HG02763 (cell line): ENCODE measurements around the gene PEX3.
"Not testable (repeated sequence)": the region's sequence is repeated elsewhere in the genome, so short reads cannot be mapped to it uniquely, and the experiment has no call there.

ENCODE experiments used
- ATAC-seq: cut with Tn5 transposase; IDR thresholded peaks from one replicate; pipeline ENCODE4 v1.9.1; 2021; ENCODE audit warnings: mild to moderate bottlenecking, moderate library complexity; ENCODE audit not compliant: unreplicated experiment

The PEX3 gene

DNA sequence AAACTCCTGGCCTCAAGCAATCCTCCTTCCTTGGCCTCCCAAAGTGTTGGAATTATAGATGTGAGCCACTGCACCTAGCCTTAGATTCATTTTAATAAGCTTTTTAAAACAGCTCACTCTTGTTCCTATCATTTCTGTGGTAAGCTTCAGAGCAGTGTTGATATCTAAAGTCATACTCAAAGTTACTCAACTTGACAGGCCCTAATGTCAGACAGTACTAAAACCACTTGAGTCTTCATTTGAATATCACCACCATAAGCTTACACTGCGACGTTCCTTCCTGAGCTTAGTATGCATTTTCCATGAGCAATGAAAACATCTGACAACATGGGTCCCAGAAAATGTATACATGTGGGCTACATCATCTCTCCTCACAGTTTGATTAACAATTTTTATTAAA is 54.9 kb downstream of the PEX3 start:
- no peak for ATAC-seq

DNA sequence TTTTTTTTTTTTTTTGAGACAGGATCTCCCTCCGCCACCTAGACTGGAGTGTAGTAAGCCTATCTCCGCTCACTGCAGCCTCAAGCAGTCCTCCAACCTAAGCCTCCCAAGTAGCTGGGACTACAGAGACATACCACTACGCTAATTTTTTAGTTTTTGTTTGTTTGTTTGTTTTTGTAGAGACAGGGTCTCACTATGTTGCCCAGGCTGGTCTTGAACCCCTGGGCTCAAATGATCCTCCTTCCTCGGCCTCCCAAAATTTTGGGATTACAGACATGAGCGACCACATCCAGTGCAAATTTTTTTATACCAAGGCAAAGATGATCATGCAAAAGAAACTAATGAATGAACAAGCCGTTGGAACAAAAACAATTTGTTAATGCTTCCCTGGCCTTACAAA is 55.6 kb downstream of the PEX3 start:
- ATAC-seq, result no peak

DNA sequence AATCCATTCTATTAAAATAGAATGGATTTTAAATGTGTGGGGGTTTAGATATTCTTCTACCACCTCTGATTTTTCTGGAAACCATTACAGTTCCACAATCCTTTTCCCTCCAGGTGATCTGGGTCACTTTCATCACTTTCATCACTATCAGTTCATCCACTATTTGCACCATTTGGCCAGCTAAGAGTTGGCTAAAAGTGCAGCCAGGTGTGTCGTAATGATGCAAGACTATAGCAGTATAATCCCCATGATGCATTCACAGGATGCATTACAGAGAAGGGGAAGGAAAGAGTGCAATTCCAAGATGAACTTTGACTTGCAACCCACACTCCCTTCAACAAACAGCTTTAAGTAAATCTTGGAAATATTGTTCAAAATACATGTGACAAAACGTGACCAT is 56.0 kb downstream of the PEX3 start:
- no peak for ATAC-seq

DNA sequence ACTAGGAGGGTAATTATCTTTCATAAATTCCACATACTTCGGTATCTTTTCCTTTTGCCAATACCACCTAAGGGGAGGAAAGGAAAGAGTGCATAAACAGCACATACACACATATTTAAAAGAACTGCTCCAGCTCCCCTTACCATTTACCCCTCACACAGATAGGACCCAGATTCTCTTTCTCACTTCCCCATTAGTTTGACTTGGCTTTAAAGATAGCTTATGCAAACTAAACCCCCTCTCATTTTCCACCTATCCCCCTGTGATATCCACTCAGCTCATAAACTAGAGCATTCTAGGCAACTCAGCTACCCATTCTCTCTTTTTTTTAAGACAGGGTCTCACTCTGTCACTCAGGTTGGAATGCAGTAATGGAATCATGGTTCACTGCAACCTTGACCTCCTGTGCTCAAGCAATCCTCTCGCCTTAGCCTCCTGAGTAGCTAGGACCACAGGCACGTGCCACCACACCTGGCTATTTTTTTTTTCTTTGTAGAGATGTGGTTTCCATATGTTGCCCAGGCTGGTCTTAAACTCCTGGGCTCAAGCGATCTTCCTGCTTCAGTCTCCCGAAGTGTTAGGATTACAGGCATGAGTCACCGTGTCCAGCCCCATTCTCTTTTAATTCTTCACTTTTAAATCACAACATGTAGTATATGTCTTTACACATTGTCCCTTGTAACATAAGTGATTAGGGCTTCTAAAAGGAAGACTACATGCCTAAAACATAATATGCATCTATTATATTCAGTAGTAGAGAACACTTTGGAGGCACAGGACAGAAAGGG is 56.9 kb downstream of the PEX3 start:
- ATAC-seq, result peak; percentile 52

DNA sequence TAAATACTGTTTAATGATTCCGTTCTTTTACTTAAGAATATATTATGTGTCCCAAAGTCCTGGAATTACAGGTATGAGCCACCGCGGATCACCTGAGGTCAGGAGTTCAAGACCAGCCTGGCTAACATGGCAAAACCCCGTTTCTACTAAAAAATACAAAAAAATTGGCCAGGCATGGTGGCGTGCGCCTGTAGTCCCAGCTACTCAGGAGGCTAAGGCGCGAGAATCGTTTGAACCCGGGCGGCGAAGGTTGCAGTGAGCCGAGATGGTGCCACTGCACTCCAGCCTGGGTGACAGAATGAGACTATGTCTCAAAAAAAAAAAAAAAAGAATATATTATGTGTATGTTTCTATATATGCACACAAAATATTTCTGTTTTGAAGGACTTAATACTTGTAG is 59.7 kb downstream of the PEX3 start:
- ATAC-seq, result not testable (repeated sequence)

DNA sequence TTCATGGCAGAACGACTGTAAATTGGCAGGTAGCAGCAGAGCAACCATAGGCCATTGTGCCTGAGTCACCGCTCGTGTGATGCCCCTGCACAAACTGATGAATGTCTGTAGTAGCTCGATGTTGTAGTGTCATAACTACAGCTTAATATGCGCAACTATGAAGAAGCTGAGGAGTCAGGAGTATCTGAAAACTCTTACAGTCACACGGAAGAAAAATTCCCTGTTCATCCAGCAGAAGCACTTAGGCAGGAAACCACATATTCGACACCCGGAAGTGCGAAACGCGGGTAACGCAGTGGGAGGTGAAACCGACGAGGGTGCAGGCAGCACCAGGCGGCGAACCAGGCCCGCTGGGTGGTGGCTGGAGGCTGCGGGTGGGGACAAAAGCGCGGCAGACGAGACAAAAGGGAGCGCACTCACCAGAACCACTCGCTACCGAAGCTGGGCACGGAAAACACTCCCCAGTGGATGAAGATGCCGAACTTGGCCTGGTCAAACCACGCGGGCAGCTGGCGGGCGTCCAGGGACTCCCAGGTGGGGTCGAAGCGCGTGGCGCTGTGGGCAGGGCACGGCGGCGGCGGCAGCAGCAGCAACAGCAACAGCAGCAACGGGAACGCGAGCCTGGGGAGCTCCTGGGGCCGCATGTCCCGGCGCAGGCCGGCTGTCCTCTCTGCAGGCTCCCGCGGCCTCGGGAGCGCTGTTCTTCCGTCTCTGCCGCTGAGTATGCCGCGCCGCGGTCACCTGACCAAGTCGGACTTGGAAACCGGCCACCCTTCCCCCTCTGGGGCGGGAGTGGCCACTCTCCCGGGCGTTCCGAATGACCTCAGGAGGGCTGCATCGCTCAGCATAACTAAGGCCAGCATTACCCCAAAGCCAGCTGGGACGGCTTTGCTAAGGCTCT is 60.6 kb downstream of the PEX3 start, which contains the start of gene FUCA2:
Gene FUCA2 (minus strand): TSS at position 730 of the 901 bp plus-strand sequence. CDS start 86 bp downstream, at position 644.
- ATAC-seq, result peak; percentile 56

DNA sequence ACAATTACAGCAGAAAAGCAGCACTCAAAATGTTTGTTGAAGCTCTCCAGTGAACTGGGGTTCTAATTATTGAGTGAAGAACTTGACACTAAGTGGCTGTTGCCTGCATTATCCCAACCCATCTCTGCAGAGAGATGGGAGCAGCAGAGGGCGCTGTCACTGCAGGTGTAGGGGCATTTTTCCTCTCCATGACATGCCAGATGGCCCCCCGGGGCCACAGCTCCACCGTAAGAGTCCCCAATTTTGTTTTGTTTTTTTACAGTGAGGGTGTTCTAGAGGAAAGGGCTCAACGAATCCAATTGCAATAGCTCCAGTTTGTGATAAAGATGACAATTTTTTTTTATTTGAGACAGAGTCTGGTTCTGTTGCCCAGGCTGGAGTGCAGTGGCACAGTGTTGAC is 62.8 kb downstream of the PEX3 start:
- ATAC-seq, result no peak

DNA sequence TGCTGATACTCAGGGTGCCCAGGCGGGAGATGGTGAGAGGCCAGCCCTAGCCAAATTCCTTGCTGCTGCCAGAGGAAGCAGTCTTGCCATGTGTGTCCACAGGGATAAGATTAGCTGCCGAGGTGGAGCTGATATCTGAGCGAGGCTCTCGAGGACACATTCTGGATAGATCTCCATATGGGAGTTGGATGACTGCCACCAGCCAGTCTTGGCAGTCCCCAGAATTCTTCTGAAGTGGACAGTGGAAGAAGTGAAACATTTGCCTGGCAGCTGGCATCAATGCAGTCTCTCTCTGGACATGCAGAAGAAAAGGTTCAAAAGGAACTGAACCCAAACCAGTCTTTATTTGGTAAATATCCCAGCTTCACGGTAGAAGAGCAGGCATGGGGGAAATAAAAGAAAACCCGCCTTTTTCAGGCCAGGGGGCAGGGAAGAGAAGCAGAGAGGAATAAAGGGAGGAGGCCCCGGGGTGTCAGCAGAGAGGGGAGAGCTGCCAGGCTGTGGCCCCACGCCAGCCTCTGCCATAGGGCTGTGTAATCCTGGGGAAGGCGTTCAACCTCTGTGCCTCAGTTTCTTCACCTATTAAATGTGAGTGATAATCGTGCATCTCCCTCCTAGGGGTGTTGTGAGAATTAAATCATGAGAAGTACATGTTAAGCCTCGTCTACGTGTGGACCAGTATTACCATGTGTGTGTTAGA is 64.6 kb downstream of the PEX3 start:
- no peak for ATAC-seq

DNA sequence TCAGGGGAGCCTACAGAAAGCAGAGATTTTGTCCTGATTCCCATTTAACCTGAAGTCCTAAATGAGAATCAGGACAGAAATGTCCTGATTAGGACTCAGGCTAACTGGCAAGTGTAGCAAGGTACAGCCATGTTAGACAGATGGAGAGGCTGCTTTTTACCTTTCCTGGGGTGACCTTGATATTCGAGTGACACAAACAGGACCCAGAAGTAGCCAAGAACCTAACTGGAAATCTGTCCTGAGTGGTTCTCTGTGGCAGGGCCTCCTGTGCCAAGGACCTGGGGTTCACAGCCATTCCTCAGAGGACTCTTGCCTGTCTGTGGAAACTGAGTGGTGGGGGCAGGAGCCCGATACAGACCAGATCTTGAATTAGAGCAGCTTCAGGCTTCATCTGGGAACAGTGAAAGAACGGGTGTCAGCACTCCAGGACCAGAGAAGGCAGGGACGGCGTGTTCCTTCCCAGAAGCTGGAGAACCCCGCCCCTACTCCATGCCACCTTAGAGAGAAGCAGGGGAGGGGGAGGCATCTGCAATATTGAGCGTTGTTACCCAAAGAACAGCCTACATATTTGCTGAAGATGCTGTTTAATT is 65.3 kb downstream of the PEX3 start:
- ATAC-seq, result no peak

DNA sequence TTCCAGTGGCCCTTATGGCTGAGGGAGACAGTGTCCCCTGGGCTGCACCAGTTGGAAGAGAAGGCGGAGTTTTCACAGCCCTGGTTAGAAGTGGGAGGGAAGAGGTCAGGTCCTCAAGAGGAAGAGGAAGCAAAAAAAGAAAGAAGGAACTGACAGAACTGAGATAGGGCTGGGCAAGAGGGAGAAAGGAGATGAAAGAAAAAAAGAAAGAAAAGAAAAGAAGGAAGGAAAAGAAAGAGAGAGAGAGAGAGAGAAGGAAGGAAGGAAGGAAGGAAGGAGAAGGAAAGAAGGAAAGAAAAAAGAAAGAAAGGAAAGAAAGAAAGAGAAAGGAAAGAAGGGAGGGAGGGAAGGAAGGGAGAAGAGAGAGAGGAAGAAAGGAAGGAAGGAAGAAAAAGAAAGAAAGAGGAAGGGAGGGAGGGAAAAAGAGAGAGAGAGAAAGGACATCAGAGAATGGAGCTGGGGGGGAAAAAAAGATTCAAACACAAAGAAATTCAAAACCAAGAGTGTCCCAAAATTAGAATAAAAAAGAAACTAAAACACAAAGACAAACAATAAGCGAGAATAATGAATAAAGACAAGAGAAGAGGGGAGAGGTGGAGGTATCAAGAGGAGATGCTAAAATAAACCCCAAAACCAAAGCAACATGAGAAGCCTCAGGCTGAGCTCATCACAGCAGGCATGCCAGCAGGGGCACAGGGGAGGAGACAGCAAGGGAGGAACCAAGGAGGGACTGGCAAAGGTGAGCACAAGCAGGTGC is 66.3 kb downstream of the PEX3 start:
- no peak for ATAC-seq

DNA sequence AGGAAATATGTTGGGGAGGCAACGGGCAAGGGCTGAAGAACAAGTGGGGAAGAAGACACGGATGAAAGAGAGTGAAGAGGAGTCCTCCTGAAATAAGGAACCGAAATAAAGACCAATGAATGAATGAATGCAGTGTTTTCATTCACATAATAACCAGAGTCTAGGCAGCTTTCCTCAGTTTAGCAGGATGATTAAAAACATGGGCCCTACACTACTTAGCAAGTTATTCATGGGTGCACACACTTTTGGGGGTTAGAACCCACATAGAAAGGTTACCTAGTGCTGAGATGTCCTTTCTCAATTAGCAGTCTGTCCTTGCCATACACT is 66.8 kb downstream of the PEX3 start:
- no peak for ATAC-seq

DNA sequence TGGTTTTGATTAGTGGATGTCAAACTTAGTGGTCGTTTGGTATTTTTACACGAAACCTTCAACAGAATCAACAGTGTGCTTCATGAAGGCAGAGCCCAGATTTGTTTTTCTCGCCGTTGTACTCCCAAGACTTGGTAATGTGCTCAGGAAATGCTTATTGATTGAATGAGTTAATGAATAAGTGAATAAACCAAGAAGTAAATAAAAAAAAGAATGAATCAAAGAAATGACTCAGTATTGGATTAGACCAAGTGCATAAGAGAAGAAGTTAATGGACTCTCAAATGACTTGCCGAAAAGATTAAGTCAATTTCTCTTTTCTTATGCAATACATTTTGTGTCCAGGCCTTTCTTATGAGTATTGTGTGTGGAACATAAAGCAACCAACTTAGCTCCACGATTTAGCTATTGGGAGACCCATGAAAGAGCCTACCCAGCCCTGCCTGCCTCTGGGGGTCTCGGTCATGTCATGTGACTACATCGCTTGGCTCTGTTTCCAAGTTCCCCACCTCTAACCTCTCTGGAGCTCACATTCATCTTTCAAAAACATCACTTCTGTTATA is 71.5 kb downstream of the PEX3 start:
- ATAC-seq, result no peak

DNA sequence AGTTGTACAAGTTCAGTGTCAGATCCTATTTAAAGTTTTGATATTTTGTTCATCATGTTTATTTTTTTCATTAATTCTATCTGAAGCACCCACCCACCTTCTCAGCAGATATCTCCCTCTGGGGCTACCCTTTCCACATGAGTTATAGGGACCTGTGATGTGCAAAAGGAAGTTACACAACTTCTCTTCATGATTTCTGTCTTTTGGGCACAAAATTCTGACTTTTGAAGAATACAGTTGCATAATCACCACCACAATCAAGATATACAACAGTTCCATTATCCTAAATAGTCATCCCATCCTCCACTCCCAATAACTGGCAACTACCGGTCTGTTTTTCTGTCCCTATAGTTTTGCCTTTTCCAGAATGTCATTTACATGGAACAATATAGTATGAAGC is 74.8 kb downstream of the PEX3 start:
- ATAC-seq, result no peak

DNA sequence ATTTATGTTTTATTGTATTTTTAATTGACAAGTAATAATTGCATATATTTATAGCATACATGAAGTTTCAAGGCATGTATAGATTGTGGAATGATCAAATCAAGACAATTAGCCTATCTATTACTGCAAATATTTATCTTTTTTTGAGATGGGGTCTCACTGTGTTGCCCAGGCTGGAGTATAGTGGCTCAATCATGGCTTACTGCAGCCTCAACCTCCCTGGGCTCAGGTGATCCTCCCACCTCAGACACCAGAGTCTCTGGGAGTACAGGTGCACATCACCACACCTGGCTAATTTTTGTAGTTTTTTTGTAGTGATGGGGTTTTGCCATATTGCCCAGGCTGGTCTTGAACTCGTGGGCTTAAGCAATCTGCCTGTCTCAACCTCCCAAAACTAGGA is 77.1 kb downstream of the PEX3 start:
- no peak for ATAC-seq

DNA sequence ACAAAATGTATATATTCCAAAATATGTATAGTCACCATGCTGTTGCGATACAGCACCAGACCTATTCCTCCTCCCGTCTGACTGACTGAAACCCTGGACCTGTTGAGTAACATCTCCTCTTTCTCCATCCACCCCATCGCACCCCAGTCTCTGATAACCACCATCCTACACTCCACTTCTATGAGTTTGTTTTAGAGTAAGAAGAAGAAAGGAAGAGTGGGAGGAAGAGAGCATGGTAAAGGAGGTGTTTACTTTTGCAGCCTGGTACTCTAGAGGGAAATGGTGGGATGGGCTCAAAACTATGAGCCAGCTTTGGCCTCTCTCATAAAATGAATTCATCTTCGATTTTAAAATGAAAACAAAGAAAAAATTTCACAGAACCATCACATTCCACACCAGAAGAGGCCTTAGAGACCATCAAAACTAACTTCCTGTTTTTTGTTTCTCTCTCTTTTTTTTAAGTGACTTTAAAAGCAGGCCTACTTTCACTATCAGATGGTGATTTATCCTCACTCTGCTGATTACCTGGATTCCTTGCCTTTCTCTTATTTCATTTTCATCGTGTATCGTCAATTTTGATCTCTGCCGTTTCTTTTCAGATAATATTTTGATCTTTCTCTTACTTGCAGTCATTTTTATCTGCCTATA is 77.7 kb downstream of the PEX3 start:
- no peak for ATAC-seq

DNA sequence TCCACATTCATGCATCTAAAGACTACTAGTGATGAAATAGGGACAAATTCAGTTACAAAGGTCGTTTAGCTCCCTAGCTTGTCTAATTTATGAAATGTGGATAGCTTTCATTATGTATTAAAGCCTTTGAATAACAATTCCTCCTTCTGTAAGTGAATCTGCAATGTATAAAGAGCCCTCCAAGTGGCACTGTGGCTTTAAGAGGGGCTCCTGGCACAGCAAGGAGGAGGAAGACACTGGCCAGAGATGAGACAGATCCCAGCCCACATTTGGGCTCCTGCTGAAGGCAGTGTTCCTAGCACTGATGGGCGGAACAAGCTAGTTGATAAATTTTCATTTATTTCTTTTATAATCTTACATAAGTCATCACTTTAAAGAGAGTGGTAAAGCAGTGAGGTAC is 78.5 kb downstream of the PEX3 start:
- no peak for ATAC-seq

DNA sequence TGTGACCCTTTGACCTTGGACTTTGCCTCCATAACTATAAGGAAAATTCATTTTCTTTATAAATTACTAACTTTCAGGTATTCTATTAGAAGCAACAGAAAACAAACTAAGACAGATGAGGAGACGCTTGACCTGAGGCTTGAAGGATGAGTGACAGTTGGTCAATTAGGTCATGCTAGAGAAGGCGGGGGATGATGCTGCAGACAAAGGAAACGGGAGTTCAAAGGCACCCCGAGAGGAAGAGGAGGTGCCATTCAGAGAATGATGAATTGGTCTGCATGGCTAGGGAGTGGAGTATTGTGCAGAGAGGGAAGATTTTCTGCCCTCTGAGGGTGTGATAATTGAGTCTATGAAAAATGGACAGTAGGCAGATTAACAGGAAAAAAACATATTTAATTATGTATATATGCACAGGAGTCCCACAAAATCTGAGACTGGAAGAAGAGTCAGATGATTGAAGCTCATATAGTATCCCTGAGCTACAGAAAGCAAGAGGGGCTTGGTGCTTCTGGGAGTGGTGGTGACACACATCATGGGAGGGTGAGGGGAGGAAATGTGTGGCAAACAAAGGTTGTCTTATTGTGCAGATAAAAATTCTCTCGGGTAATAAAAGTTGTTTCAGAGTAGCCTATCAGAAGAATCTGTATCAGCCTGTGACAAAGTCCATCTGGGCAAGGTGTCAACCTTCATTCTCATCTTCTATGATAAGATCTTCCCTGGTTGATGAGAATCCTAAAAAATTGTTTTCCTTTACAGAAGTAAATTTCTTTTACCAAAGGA is 81.3 kb downstream of the PEX3 start:
- no peak for ATAC-seq

DNA sequence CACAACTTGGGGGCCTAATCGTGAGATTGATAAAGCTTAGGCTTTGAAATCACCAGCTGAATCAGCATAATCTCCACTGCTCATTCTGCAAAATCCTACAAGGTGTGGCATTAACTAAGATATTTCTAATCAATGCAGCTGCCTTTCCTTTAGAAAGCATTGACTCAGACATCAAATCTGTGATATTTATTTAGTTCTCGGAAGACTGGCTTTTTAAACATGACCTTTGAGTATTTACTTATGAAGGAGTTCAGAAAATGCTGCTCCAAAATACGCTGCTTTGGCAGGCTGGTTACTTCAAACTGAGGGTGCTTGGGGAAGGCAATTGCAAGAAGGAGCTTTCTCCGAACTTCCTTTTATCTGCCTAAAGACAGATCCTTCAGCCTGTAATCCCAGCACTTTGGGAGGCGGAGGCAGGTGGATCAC is 84.6 kb downstream of the PEX3 start:
- no peak for ATAC-seq

DNA sequence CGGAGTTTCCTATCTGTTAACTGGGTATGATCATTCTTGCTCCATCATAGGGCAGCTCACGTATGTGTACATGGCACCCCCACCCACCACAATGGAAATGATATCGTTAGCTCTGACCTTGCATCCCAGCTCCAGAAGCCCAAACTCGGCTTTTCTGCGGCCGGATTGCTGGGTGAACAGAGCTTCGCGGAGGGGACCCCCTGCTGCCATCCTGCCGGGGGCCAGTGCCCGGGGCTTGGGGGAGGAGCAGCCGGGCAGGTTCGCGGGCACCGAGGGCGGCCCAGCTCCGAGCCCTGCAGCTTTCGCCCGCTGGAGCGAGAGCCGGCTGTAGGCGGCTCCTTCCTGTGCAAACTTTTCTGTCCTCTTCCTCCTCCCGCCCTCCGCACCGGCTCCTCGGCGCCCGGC is 85.9 kb downstream of the PEX3 start:
- peak; percentile 73 for ATAC-seq
